Measurements from ENCODE around the gene SMIM3.
"Not testable (repeated sequence)": the region's sequence is repeated elsewhere in the genome, so short reads cannot be mapped to it uniquely, and the experiment has no call there.

Gene SMIM3

DNA sequence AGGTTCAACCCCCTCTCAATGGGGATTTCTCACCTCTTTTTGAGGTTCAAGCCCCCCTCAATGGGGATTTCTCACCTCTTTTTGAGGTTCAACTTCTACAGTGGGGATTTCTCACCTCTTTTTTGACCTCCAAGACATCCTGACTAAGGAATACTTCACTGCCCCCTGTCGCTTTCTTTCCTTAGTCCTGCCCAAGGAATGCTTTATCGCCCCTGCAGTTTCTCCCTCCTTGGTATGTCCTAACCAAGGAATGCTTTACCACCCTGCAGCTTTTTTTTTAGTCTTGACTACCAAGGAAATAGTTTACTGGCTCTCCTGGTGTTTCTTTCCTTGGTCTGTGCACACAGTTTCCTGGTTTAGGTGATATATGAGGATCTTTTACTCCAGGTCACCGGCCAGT is 58.1 kb downstream of the SMIM3 start:
- Mint-ChIP-seq H3K9me3 (peaks cover 17% of the 10 kb centered on the region), H3K27ac (peak overlapping the region; percentile 81), H3K4me3 (peak overlapping the region; percentile 21), H3K36me3 (ENCODE audit: low read depth) (no peaks in the 10 kb centered on the region), H3K4me1 (peaks cover 20% of the 10 kb centered on the region), H3K27me3 (ENCODE audit: low read depth, poor library complexity) (peaks cover 36% of the 10 kb centered on the region)
- DNase-seq: no peak
- TF ChIP-seq, protein P1, sequence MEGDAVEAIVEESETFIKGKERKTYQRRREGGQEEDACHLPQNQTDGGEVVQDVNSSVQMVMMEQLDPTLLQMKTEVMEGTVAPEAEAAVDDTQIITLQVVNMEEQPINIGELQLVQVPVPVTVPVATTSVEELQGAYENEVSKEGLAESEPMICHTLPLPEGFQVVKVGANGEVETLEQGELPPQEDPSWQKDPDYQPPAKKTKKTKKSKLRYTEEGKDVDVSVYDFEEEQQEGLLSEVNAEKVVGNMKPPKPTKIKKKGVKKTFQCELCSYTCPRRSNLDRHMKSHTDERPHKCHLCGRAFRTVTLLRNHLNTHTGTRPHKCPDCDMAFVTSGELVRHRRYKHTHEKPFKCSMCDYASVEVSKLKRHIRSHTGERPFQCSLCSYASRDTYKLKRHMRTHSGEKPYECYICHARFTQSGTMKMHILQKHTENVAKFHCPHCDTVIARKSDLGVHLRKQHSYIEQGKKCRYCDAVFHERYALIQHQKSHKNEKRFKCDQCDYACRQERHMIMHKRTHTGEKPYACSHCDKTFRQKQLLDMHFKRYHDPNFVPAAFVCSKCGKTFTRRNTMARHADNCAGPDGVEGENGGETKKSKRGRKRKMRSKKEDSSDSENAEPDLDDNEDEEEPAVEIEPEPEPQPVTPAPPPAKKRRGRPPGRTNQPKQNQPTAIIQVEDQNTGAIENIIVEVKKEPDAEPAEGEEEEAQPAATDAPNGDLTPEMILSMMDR (IDR thresholded peaks at IDR 0.05): no peak

DNA sequence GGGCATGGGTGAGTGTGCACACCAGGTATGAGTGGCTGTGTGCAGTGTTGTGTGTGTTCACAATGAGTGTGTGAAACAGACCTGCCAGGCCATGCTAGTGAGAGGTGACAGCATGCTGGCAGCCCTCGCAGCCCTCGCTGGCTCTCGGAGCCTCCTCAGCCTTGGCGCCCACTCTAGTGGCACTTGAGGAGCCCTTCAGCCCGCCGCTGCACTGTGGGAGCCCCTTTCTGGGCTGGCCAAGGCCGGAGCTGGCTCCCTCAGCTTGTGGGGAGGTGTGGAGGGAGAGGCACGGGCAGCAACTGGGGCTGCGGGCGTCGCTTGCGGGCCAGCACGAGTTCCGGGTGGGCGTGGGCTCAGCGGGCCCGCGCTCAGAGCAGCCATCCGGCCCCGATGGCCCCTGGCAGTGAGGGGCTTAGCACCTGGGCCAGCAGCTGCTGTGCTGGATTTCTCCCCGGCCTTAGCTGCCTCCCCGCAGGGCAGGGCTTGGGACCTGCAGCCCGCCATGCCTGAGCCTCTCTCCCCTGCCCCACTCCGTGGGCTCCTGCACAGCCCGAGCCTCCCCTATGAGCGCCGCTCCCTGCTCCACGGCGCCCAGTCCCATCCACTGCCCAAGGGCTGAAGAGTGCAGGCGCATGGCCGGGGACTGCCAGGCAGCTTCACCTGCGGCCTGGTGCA is 66.8 kb downstream of the SMIM3 start:
- H3K9me3 Mint-ChIP-seq; H3K4me1 Mint-ChIP-seq; H3K4me3 Mint-ChIP-seq; H3K27ac Mint-ChIP-seq; H3K36me3 Mint-ChIP-seq (ENCODE audit: low read depth); DNase-seq: not testable (repeated sequence)
- H3K27me3 Mint-ChIP-seq (ENCODE audit: low read depth, poor library complexity): peaks cover 30% of the 10 kb centered on the region

DNA sequence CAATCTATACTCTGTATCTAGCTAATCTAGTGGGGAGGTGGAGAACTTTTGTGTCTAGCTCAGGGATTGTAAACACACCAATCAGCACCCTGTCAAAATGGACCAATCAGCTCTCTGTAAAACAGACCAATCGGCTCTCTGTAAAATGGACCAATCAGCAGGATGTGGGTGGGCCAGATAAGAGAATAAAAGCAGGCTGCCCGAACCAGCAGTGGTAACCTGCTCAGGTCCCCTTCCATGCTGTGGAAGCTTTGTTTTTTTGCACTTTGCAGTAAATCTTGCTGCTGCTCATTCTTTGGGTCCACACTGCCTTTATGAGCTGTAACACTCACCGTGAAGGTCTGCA is 67.7 kb downstream of the SMIM3 start, which contains the start of gene IRGM:
IRGM (plus strand) TSS at position 214 of the 346 bp plus-strand sequence. CDS start 1,603 bp downstream, outside the sequence.
- not testable (repeated sequence) for H3K27ac Mint-ChIP-seq; H3K36me3 Mint-ChIP-seq (ENCODE audit: low read depth); H3K4me3 Mint-ChIP-seq; H3K9me3 Mint-ChIP-seq; H3K4me1 Mint-ChIP-seq; DNase-seq
- peaks cover 24% of the 10 kb centered on the region for H3K27me3 Mint-ChIP-seq (ENCODE audit: low read depth, poor library complexity)
